LoVo (cell line): ENCODE measurements around the gene RPS28.
"Not testable (repeated sequence)": the region's sequence is repeated elsewhere in the genome, so short reads cannot be mapped to it uniquely, and the experiment has no call there.

Source experiments
- DNase-seq: peaks from one replicate; pipeline ENCODE4 v3.0.0-alpha.2; 2016; ENCODE audit warnings: low spot score

Gene RPS28

GRCh38 chr19:8321067-8321985 lies at the start of gene RPS28, which contains the start of gene NDUFA7:
Gene RPS28 (plus strand): TSS chr19:8321496. CDS start chr19:8321531, 35 bp downstream.
Gene NDUFA7 (minus strand): TSS chr19:8321375. CDS start chr19:8321358, 17 bp downstream.
- peak; percentile 97 for DNase-seq

- not testable (repeated sequence) for DNase-seq
Measured at GRCh38 chr19:8276508-8276907, 44.8 kb upstream of the RPS28 start.

GRCh38 chr19:8291337-8291736 lies 30.0 kb upstream of the RPS28 start:
- not testable (repeated sequence) for DNase-seq

- no peak for DNase-seq
Measured at GRCh38 chr19:8302357-8302691, 19.0 kb upstream of the RPS28 start.

- DNase-seq = no peak
Measured at GRCh38 chr19:8302734-8303133, 18.6 kb upstream of the RPS28 start.

- DNase-seq = no peak
Measured at GRCh38 chr19:8304841-8305621, 16.3 kb upstream of the RPS28 start.

- no peak for DNase-seq
Measured at GRCh38 chr19:8305798-8306197, 15.5 kb upstream of the RPS28 start.

GRCh38 chr19:8306235-8307054 lies 14.9 kb upstream of the RPS28 start:
- no peak for DNase-seq

GRCh38 chr19:8307400-8307964 lies 13.8 kb upstream of the RPS28 start:
- DNase-seq = no peak

GRCh38 chr19:8307965-8308866 lies 13.1 kb upstream of the RPS28 start, which contains the start of gene CD320:
Gene CD320 (minus strand): TSS chr19:8308358. CDS start chr19:8308290, 68 bp downstream.
- DNase-seq = peak; percentile 93

- DNase-seq = no peak
Measured at GRCh38 chr19:8308891-8309291, 12.4 kb upstream of the RPS28 start.

GRCh38 chr19:8310342-8311055 lies 10.8 kb upstream of the RPS28 start:
- no peak for DNase-seq

GRCh38 chr19:8311461-8312260 lies 9.6 kb upstream of the RPS28 start:
- DNase-seq = no peak

- DNase-seq = not testable (repeated sequence)
Measured at GRCh38 chr19:8314981-8315640, 6.2 kb upstream of the RPS28 start.

GRCh38 chr19:8316351-8317125 lies 4.8 kb upstream of the RPS28 start:
- DNase-seq = no peak

- not testable (repeated sequence) for DNase-seq
Measured at GRCh38 chr19:8318835-8319234, 2.5 kb upstream of the RPS28 start.

GRCh38 chr19:8319807-8320520 lies 1.3 kb upstream of the RPS28 start:
- DNase-seq = no peak
